ENCODE results near the gene NUFIP2.
"Not testable (repeated sequence)": the region's sequence is repeated elsewhere in the genome, so short reads cannot be mapped to it uniquely, and the experiment has no call there.

The NUFIP2 gene

DNA sequence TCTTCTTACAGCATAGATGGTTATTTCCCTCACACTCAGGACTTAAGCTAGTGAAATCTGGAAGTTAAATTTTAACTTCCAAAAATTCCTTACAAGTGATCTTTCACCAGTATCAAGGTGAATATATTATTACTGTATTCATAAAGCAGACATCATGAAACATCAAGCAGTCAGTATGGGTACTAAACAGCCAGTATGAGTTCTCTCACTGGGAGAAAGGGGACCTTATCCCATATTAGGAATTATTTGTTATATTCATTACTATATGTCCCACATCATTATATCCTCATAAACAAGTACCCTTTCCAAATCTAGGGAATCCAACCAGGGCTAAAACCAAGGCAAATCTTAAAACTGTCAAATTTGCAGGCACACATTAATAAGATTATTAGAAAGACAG, 15.3 kb downstream of the NUFIP2 start:
- no peak for DNase-seq (ENCODE audit: low read depth)

DNA sequence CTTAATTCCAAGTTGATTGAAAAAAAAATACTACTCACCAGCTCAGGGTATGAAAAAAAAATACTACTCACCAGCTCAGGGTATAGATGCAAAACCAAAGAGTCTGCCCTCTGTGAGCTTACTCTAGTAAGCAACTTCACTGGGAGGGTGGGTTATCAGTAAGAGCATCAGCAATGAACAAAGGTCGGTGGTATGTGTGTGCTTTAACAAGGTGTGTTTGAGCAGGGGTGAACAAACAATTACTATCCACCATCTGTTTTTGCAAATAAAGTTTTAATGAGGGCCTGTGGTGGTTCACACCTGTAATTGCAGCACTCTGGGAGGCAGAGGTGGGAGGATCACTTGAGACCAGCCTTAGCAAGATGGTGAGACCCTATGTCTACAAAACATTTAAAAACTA, 20.0 kb downstream of the NUFIP2 start:
- DNase-seq (ENCODE audit: low read depth) = no peak

DNA sequence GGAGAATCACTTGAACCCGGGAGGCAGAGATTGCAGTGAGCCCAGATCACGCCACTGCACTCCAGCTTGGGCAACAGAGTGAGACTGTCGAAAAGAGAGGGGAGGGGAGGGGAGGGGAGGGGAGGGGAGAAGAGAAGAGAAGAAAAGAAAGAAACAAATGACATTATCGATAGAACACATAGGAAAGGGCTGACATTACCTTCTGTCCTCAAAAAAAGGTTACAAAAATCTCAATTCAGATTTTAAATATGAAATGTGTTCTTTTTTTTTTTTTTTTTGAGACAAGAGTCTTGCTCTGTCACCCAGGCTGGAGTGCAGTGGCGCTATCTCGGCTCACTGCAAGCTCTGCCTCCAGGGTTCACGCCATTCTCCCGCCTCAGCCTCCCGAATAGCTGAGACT, 22.0 kb downstream of the NUFIP2 start:
- DNase-seq (ENCODE audit: low read depth) = not testable (repeated sequence)

DNA sequence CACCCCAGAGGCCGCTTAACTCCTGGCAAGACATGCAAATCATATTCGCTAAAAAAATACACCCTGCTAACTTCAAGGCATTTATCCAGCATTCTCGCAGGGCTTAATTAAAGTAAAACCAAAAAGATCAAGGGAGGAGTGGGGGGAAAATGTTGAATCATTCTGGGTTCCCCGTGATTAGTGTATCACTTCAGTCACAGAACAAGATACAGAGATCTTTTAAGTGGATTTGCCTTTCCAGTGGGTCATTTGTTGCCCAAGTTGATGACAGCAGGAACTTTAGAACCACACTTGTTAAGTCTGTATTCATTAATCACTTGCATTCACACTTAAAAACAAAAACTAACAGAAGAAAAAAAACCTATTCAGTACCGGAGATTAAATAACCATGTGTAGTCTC, 30.0 kb downstream of the NUFIP2 start:
- no peak for DNase-seq (ENCODE audit: low read depth)

DNA sequence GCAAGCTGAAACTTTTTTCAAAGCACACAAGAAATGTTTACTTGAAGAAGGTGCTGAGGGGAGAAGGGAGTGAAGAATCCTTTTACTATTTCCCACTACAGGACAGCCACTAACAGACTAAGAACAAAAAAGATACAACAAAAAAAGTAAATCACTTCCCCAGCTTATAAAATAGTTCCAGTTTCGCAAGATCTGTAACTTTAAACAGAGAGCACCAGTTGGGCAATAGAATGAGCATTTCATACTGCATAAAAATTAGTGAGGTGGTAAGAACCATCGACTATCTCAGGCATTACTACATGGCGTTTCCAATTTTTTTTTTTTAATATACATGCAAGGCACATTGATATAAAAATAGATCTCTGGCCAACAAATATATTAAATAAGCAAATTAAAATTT, 36.2 kb downstream of the NUFIP2 start:
- DNase-seq (ENCODE audit: low read depth) = no peak

DNA sequence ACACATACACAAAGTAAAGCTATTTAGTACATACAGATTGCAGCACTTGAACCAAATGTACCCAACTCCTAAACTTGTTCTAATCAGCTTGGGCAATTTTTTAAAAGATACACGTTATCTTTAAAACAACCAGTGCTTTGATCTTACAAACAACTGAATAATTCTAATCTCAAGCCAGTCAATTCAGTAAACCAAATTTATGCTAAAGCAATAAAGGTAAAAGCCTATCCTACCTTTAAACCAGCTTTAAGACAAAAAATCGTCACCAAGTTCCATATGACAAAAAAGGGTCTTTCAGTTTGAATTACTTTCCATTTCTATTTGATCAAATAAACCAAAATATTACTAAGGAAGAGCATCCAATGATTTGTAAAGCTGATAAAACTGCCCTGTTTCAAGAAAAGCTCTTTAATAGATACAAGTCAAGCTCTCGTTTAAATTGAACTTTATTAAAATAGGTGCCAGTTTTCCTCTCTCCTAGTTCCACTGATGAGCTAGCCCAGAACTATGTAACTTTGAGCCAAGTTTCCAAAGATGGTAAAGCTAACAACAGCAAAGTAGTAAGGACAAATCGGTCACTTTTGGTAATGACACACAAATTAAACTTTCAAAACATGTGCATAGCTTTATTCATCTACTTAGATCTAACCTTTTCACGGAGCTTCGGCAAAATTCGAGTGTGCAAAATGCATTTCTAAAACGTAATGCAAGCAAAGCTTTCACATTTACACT, 37.0 kb downstream of the NUFIP2 start:
- DNase-seq (ENCODE audit: low read depth) = peak; percentile 43

DNA sequence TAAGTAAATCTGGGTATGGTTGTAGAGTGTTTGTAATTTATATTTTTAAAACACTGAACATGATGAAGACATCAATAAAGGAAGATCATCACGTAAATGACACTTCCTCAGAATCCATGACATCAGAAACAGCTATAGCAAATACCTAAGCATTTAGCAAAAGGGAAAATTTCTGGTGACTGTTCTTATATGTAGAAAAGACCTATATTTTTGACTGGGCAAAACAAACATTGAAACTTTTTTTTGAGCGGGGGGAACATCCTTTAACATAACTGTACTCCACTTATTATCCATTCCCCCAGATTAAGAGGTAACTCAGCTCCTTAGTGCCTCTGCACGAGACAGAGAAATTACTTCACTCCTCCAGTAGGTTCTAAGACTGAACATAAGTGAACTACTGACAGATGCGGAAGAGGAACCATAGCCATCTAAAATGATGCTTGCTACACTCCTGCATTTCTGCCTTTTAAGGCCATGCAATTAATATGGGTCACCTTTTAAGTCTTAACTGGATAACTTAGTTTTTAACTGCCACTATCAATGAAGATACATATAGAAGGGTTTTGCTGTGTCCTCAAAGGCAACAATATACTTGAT, 37.9 kb downstream of the NUFIP2 start:
- no peak for DNase-seq (ENCODE audit: low read depth)

DNA sequence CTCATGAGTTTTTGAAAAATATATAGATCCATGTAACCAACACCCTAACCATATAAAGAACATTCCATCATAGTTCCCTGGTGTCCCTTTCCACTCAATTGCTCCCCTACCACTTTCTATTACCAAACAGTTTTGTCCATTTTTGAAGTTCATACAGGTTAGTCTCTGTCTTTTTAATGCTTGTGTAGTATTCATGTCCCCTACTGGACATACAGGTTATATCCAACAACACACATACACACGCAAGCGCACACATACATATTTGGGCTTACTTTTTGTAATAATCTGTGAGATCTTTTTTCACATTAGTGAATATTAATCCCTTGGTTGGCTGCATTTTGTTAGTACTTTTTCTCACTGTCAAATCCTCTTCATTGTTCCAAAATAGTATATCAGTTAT, 40.9 kb downstream of the NUFIP2 start:
- DNase-seq (ENCODE audit: low read depth) = no peak

DNA sequence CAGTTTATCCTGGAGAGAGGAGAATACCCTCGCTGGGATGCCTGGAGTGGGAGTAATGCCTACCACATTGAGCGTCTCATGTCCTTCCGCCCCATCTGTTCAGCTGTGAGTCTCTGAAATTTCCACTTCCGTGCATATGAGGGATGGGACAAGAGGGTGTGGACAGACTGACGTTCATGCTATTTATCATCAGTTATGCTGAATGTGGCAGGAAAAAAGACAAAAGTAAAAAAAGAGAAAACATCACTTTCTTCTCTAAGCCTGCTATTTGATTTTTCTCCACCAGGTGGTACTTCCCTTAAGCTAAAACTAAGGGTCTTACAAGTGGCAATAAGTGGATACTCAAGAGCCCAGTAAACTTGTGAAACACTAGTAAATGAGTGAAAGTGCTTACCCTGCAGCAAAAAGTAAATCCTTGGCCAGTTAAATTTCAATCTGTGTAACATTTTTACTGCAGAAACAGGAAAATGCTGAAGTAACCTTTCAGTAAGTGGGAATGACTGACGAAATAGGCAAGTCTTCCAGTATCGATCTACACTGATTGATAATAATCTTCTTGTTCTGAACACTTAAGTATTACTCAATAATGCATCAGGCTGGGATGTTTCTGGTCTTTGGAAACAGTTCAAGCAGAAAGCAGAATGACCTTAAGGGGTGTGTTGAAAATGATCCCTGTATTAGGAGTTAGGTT, 41.7 kb downstream of the NUFIP2 start:
- DNase-seq (ENCODE audit: low read depth) = peak; percentile 70

DNA sequence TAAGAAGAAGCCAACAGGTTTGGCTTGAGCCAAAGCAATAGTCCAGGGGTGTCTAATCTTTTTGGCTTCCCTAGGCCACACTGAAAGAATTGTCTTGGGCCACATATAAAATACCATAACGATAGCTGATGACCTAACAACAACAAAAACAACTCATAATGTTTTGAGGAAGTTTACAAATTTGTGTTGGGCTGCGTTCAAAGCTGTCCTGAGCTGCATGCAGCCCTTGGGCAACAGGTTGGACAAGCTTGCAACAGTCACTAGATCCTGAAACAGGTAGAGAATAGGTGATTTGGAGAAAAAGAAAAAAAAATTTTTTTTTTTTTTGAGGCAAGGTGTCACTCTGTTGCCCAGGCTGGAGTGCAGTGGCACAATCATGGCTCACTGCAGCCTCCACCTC, 42.8 kb downstream of the NUFIP2 start:
- no peak for DNase-seq (ENCODE audit: low read depth)

DNA sequence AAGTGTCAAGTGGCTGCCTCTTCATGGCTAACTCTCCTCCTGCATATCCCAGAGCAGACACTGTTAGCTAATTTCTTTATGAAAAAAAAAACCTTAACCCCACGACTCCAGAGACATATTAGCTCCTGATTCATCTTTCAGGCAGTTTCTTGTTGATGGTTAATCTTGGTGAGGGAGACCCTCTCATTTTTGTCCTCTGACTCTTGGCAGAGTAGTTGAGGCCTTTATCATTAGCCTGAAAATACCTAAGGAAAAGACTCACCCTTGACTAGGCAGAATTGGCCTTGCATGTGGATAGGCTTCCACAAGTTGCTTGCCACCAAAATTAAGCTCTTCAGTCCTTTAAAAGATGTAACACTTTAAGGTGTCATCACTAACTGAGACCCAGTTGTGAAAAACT, 43.3 kb downstream of the NUFIP2 start:
- peak; percentile 85 for DNase-seq (ENCODE audit: low read depth)

DNA sequence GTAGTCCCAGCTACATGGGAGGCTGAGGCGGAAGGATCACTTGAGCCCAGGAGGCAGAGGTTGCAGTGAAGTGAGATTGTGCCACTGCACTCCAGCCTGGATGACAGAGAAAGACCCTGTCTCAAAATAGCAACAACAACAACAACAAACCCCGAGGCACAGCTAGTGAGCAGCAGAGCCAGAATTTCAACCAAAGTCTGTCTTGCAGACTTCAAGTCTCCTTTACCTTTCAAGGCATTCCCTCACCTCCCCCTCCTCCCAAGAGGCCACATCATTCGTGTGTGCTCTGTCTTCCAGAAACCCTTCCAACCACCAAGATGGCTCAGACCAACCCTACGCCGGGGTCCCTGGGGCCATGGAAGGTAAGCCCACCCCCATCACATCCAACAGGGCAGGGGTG, 45.1 kb downstream of the NUFIP2 start:
- no peak for DNase-seq (ENCODE audit: low read depth)

DNA sequence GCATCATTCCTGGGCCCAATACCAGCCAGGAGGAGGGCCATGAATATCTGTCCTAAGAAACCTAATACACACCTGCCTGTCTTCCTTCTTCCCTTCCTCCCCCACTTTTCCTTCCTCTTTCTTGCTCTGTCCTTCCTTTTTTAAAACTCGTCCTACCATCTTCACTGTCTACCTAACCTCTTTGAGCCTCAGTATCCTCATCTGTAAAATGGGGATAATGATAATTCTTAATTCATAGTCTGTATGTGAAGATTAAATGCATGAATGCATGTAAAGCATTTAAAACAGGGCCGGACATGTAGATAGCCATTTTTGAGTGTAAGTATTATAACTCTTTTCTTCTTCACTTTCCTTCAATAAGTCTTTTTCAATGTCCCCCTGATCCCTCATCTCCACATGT, 46.7 kb downstream of the NUFIP2 start:
- DNase-seq (ENCODE audit: low read depth) = no peak

DNA sequence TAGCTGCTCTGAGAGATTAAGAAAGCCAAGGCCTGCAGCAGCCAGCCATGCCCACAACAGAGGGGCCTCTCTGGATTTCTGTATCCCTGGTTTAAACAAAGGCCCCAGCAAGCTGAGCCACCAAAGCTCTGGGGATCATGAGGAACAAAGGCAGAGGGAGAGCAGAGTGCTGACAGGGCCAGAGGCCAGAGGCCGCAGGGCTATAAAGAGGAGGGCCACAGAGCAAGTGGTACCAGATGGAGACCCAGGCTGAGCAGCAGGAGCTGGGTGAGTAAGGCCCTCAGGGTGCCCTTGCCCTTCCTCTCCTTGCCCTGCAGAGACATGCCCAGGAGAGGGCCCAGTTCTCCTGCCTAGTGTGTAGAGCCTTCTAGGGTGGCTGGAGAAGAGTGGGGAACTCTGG, 47.3 kb downstream of the NUFIP2 start, which contains the start of gene CRYBA1:
Gene CRYBA1 (plus strand): TSS at position 232 of the 400 bp plus-strand sequence. CDS start 5 bp downstream, at position 237.
- no peak for DNase-seq (ENCODE audit: low read depth)

DNA sequence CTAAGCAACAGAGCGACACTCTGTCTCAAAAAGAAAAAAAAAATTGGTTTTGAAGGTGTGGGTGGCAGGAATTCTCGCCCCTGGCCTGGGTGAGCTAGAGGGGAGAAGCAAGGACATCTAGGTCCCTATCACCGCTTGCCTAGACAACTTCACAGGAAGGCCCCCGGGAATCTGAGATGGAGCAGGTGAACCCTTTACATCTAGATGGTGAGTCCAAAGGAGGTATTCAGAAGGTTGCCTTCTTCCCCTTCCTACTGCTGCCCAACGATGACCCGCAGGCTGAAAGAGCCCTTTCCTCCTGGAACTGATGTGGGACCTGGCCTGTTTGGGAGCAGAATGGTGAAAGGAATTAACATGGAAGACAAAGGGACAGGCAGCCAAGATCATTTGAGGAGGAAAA, 48.5 kb downstream of the NUFIP2 start:
- no peak for DNase-seq (ENCODE audit: low read depth)

DNA sequence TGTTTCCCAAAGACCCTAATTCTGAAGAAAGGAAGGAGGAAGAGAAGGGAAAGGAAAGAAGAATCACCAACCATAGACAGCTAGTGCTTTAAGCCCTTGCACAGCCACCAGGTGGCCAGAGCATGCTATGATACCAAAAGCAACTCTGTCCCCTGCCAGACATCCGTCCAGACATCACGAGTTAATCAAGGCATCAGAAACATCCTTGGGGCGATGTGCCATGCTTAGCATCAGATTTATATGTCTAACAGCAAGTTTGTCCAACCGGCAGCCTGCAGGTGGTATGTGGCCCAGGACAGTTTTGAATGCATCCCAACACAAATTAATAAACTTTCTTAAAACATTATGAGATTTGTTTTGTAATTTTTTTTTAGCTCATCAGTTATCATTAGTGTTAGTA, 50.2 kb downstream of the NUFIP2 start:
- DNase-seq (ENCODE audit: low read depth) = peak; percentile 68

DNA sequence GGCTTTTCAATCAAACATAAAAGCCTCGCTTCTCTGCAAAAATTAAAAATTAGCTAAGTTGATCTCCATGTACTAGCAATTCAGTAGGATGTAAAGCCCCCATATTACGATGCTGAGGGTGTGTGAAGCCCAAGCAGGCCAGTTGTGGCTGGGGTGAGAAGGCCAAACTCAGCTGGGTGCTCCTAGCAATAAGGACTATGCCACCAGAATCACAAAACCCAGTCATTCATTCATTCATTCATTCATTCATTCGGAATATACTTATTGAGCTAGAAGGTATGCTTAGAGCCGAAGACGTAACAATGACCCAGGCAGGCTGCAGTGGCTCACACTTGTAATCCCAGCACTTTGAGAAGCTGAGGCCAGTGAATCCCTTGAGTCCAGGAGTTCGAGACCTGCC, 51.2 kb downstream of the NUFIP2 start:
- no peak for DNase-seq (ENCODE audit: low read depth)

DNA sequence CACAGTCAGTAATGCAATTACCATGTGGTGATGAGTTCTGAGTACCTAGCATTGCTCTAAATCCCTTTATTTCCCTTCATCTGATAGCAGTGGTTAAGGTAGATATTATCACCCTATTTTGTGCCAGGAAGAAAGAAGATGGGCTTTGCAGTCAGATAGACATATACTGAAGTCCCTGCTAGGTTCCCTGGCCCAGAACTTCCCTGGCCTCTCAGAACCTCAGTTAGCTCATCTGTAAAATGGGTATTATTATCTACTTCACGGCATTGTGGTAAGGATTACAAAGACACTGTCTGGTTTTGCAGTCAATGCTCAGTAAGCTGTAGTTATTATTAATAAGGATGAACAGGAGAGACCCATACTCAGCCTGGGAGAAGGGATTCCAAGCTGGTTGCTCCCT, 51.9 kb downstream of the NUFIP2 start:
- DNase-seq (ENCODE audit: low read depth) = no peak

DNA sequence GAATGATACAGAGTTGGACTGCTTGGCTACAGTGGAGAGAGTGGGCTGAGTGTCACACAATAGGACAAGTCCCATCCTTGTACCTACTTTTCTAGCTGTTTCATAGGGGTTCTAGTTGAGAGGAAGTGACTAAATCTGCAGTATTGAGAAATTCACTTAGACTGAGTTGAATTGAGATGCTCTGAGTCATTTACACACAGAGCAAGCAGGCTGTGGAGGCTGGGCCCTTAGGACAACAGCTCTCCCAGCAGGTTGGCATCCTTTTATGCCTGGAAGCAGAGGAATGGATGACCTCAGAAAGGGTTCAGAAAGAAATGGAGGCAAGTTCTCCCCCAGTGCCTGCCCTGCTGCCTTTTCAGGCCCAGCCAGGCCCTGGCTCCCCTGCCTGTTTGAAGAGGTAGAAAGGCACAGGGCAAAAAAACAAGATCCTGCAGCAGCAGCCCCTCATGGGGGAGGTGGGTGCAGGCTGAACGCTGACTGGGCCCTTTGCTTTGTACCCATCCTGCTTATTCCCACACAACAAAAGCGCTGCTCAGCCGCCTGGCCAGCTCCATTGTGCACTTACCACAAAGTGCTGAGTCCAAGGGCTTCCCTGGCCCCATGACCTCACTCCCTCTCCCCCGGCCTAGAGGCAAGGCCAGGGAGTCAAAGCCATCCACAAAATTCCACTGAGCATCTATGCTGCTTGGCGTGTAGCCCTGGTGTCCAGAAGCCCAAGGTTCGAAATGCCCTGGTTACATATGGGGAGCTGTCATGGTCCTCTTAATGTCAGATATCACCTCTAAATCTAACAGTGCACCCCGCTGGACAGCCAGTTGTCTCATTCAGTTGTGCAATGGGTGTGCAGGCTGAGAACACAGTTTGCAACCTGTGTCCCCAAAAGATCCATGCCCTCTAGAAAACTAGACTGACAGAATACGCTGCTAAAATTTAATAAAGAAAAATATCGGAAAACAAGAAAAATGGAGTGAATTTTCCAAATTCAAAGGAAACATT, 52.7 kb downstream of the NUFIP2 start:
- DNase-seq (ENCODE audit: low read depth) = peak; percentile 99

DNA sequence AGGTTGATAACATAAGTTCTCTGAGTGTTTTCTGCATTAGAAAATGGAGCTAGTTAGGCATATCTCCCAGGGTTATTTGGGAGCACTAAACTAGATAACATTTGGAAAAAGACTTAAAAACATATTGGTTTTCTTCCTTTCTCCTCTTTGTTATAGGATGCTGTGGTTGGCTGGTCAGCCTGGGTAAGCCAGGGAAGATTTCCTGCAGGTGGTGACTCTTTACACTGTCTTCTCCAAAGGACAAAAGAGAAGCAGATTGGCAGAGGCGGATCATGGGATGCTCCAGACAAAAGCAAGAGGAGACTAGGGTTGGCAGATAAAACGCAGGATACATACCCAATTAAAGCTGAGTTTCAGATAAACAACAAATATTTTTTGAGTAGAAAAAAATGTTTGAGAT, 53.5 kb downstream of the NUFIP2 start:
- peak; percentile 55 for DNase-seq (ENCODE audit: low read depth)

DNA sequence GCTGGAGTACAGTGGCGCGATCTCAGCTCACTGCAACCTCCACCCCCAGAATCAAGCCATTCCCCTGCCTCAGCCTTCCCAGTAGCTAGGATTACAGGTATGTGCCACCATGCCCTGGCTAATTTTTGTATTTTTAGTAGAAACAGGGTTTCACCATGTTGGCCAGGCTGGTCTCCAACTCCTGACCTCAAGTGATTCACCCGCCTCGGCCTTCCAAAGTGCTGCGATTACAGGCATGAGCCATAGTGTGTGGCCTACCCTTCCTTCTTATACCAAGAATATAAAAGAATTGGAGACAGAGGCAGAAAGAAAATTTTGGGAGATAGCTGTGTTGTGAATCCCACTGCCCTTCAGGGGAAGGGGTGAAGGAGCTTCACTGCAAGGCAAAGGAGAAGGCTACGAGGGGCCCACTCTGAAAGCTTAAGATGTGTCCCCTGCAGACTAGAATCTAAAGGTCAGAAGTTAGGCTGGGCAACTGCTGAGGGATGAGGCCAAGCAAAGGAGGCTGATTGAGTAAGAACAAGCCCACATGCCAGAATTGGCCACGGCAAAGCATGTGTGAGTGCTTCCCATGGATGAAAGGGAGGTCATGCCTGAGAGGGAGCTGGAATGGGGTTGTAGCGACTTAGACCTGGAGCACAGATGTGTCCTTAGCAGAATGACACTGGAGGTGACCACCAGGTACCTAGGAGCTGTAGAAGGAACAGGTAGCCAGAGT, 55.7 kb downstream of the NUFIP2 start:
- DNase-seq (ENCODE audit: low read depth) = peak; percentile 70
